ENCODE measurements around the gene OR56B4. TPM values are rescaled to one million over a fixed set of nuclear protein-coding genes. Genes with fewer than 3 reads are reported as not detected.

The OR56B4 gene
- total and polyA plus RNA-seq, 12 donors = not detected

DNA sequence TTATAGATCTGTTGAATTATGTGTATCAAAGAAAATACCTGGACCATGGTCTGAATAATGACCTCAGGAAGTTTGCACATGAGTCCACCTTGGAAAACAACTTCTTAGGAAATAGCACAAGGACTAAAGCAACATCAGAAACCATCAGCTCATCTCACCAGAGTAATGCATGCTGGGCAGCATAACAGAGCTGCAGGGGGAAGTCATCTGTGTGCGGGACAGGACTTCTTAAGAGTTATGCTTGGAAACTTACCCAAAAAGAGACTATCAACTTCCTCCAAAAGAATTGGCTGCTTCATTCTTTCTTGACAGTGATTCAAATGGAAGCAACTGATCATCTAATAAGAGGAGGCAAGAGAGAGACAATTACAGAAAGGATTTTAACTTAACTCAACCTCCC lies 2.5 kb downstream of the OR56B4 start:
- no peaks in the 10 kb centered on the region for H3K27me3 ChIP-seq
- no peak overlapping the region for H3K4me3 ChIP-seq
- DNase-seq = no peak
- H3K36me3 ChIP-seq = no peaks in the 10 kb centered on the region
- intact Hi-C loops (cut with DNase I) = no loop called here
- peaks cover 0 to 4% (median 0%) of the 10 kb centered on the region in 9 donors for H3K4me1 ChIP-seq
- no peak overlapping the region for H3K27ac ChIP-seq
- H3K9me3 ChIP-seq = peaks cover 0 to 6% (median 0%) of the 10 kb centered on the region in 11 donors
- no peak for ATAC-seq
- WGBS, 2 donors = 26 to 38% methylated on average over 1 of the region's 1 CpG
- TF ChIP-seq CTCF (IDR thresholded peaks at IDR 0.05) = no peak

DNA sequence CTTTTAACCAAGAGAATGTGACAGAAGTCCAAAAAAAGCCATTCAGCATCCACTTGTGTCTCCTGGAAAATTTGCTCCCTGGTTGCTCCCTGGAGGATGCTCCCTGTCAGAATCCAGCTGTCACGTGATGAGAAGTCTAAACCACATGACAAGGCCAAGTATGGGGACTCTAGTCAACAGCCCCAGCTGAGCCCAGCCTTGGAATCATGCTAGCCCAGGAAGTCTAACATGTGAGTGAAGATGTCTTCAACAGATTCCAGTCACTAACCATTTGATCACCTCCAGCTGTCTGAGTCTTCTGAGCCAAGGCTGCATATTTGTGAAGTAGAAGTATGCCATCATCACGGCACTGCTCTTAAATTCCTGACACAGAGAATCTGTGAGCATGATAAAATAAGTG lies 4.2 kb downstream of the OR56B4 start:
- ATAC-seq (peak in 2 of 8 donors; percentile 16 to 49), DNase-seq (peak in 1 of 2 donors; percentile 33)
- Histone ChIP-seq H3K9me3 (peaks cover 0 to 13% (median 0%) of the 10 kb centered on the region in 11 donors), H3K4me3 (no peak overlapping the region), H3K27ac (no peak overlapping the region), H3K36me3 (no peaks in the 10 kb centered on the region), H3K27me3 (no peaks in the 10 kb centered on the region), H3K4me1 (peaks cover 0 to 4% (median 0%) of the 10 kb centered on the region in 9 donors)
- WGBS, 2 donors = 39 to 40% methylated on average over 2 of the region's 2 CpGs
- intact Hi-C loops (cut with DNase I) = loop anchor here in 1 of 10 donors (2.0 kb wide), 1 partner anchor 49 kb away; no protein-coding TSS in a partner anchor
- no peak for TF ChIP-seq CTCF (IDR thresholded peaks at IDR 0.05)

DNA sequence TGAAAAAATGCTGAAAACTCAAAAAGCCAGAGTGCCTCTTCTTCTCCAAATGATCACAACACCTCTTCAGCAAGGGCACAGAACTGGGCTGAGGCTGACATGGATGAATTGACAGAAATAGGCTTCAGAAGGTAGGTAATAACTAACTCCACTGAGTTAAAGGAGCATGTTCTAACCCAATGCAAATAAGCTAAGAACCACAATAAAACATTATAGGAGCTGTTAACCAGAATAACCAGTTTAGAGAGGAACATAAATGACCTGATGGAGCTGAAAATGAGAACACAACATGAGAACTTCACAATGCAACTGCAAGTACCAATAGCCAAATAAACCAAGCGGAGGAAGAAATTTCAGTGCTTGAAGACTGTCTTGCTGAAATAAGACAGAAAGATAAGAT lies 9.2 kb downstream of the OR56B4 start:
- H3K4me1 ChIP-seq = no peaks in the 10 kb centered on the region
- DNase-seq (no peak), ATAC-seq (no peak)
- no peaks in the 10 kb centered on the region for H3K27me3 ChIP-seq
- intact Hi-C loops (cut with DNase I) = no loop called here
- WGBS, 2 donors = 96 to 100% methylated on average over 1 of the region's 1 CpG
- no peak for TF ChIP-seq CTCF (IDR thresholded peaks at IDR 0.05)
- H3K4me3 ChIP-seq = no peak overlapping the region
- H3K27ac ChIP-seq = no peak overlapping the region
- H3K36me3 ChIP-seq = no peaks in the 10 kb centered on the region
- H3K9me3 ChIP-seq = peaks cover 0 to 25% (median 0%) of the 10 kb centered on the region in 11 donors

- intact Hi-C loops (cut with DNase I) = no loop called here
- no peak for ATAC-seq
- TF ChIP-seq CTCF (IDR thresholded peaks at IDR 0.05) = no peak
- Histone ChIP-seq H3K27ac (no peak overlapping the region), H3K27me3 (no peaks in the 10 kb centered on the region), H3K36me3 (no peaks in the 10 kb centered on the region), H3K4me3 (no peak overlapping the region), H3K9me3 (peaks cover 0 to 3% (median 0%) of the 10 kb centered on the region in 11 donors), H3K4me1 (peaks cover 0 to 11% (median 0%) of the 10 kb centered on the region in 9 donors)
- no peak for DNase-seq
- 51 to 63% methylated on average over 3 of the region's 3 CpGs for WGBS, 2 donors
Observed at GRCh38 chr11:6124245-6124644, 16.8 kb downstream of the OR56B4 start.

Data from heart right ventricle (tissue), 16 donors.